ENCODE results near the gene PDCD6IP.
"Not testable (repeated sequence)": the region's sequence is repeated elsewhere in the genome, so short reads cannot be mapped to it uniquely, and the experiment has no call there.

PDCD6IP gene

DNA sequence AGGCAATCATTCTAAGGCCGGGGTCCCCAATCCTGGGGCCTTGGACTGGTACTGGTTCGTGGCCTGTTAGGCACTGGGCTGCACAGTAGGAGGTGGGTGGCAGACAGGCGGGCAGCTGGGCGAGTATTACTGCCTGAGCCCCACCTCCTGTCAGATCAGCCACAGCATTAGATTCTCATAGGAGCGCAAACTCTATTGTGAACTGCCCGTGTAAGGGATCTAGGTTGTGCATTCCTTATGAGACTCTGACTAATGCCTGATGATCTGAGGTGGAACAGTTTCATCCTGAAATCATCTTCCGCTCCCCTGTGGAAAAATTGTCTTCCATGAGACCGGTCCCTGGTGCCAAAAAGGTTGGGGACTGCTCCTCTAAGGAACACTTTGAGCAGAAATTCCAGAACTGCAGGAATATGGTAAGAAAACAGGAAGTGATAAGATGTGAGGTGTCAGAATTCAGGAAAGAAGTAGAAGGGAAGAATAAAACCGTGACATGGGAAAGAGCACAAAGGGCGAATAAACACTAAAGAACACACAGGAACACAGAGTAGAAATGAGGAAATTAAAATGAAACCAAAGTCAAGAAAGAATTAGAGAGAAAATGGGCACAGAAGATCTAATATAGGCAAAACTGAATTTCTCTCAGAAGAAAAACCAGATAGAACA is 57.6 kb downstream of the PDCD6IP start:
- no peak for DNase-seq (ENCODE audit: low spot score)

DNA sequence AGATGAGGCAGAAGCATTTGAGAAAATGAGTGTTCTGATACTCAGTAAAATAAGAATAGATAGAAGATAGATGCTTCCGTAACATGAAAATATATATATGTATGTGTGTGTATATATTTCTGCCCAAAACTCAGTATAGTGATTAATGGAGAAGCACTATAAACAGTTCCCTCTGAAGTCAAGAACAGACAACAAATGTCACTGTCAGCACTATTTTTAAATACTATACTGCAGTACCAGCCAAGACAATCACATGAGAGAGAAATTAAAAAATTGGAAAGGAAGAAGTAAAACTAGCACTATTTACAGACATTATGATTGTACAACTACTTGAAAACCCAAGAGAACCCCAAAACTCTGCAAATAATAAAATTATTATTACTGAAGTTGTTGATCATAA is 59.3 kb downstream of the PDCD6IP start:
- not testable (repeated sequence) for DNase-seq (ENCODE audit: low spot score)

GRCh38 chr3:33858131-33858530 is 59.7 kb downstream of the PDCD6IP start:
- no peak for DNase-seq (ENCODE audit: low spot score)

DNA sequence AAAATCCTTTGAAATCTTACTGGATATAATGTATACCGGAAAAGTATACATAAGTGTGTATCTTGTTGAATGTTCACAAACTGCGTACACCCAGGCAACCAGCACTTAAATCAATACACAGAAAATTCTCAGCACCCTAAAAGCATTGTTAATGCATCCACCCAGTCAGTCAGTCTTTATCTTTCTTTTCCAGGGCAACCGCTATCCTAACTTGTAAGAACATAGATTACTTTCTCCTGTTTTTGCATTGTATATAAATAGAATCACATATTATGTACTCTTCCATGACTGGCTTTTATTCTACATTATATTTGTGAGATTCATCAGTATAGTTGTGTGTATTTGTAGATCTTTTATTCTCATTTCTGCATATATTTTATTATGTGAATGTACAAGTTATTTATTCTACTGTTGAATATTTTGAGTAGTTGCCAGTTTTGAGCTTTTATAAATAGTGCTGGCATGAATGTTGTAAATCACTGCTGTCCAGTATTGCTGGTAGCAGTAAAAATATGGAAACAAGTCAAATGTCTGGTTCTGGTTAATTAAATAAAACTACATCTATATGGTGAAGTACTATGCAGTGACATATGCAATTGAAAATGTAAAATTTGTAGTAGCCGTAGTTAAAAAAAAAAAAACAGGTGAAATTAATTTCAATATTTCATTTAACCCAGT is 62.1 kb downstream of the PDCD6IP start:
- DNase-seq (ENCODE audit: low spot score): no peak

GRCh38 chr3:33865133-33865532 is 66.7 kb downstream of the PDCD6IP start:
- no peak for DNase-seq (ENCODE audit: low spot score)

DNA sequence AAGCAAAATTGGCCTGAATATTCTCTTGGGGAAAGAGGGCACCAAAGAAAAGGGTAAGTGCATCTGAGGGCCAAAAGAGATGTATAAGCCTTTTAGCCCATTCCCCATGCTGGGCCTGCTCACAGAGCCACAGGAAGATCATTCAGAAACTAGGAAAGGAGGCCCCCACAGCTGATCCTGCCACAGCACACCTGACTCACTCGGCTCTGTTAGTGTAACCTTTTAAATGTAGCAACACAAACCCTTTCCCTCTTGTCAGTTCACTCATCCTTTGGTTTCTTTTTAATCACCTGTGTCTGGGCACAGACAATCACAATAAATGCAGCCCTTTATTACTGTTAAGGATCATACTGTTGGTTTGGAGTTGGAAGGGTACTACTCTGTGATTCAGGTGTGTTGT is 69.9 kb downstream of the PDCD6IP start:
- DNase-seq (ENCODE audit: low spot score): no peak

- no peak for DNase-seq (ENCODE audit: low spot score)
Measured at GRCh38 chr3:33869977-33870376, 71.5 kb downstream of the PDCD6IP start.

- DNase-seq (ENCODE audit: low spot score): no peak
Measured at GRCh38 chr3:33874815-33875214, 76.4 kb downstream of the PDCD6IP start.

GRCh38 chr3:33875680-33876079 is 77.2 kb downstream of the PDCD6IP start:
- no peak for DNase-seq (ENCODE audit: low spot score)

- no peak for DNase-seq (ENCODE audit: low spot score)
Measured at GRCh38 chr3:33877187-33877586, 78.8 kb downstream of the PDCD6IP start.

- no peak for DNase-seq (ENCODE audit: low spot score)
Measured at GRCh38 chr3:33879540-33879939, 81.1 kb downstream of the PDCD6IP start.

DNA sequence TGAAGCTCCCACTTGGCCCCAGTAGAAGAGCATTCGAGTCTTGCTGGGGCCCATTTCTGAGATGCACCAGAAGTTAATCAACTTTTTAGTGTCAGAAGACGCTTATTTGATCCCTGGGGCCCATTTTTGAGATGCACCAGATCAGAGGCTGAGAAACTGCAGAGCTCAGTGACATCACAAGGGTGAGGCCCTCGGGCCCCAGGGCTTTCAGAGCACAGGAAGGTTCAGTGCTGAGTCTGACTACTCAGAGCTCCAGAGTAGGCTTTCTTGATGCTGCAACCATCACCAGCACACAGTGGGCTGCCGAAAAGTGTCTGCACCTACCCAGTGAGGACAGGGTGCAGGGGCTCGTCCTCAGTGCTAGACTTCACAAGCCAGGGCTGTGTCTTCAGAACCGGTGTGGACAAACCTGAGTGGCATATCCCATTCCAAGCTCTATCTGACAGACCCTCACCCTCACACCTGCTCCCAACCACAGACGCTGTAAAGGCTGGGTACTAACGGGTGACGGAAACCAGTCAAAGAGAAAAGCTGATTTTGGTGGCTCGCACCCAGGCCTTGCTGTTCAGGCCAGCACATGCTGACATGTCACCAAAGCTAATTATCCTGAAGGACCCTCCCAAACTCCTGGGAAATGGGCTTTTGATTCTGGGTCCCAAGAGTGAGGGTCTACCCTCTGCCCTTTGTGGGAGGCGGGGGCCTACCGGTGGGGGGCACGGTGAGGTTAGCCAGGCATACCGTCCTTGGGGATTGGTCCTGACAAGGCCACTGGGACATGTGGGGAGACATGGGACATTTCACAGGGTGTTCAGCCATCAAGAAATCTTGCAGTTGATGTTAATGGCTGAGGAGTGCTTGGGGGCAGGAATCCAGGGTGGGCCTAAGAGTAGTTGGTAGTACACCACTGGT is 83.0 kb downstream of the PDCD6IP start:
- DNase-seq (ENCODE audit: low spot score): no peak

GRCh38 chr3:33882296-33882695 is 83.9 kb downstream of the PDCD6IP start:
- no peak for DNase-seq (ENCODE audit: low spot score)

DNA sequence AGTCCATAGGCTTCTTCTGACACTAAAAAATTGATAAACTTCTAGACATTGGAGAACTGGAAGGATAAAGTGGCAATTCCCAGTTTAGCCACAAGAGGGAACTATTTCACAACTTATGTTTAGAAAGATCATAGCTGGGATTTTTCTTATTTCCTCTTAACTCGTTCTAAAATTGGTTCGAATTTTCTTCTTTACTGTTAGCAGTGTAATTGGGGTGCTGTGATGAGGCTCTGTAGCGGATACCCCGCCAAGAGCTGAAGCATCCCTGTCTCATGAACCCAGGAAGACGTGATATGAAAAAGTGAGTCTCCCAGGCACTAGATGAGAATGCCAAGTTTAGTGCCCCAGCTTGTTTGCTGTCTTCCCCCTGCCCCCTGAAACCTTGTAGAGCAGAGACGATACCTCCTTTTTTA is 85.1 kb downstream of the PDCD6IP start:
- DNase-seq (ENCODE audit: low spot score): peak; percentile 42

DNA sequence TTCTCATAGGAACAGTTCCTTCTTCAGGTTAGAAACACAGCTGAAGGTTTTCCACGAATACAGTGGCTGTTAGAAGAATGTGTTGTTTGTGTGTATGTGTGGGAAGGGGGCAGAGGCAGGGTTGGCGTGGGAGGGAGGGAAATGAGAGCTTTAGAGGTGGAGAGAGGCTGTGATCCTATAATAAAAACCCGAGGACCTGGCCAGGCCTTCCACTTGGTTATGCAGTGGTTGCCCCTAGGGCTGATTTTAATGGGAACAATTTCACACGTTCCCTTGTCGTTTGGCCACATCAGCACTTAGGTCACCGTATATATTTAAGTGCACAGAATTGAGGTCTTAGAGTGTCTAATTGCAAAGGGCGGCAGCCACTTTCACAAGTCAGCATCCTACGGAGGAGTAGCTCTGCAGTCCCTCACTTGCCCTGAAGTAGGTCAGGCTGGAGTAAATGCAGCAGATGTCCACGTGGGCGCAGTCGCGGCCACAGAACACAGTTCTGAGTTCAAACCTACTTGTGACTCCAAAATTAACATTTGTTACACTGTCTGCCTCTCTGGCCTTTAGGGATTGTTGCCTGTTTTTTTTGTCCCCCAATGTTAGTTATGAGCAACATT is 85.6 kb downstream of the PDCD6IP start:
- no peak for DNase-seq (ENCODE audit: low spot score)

DNA sequence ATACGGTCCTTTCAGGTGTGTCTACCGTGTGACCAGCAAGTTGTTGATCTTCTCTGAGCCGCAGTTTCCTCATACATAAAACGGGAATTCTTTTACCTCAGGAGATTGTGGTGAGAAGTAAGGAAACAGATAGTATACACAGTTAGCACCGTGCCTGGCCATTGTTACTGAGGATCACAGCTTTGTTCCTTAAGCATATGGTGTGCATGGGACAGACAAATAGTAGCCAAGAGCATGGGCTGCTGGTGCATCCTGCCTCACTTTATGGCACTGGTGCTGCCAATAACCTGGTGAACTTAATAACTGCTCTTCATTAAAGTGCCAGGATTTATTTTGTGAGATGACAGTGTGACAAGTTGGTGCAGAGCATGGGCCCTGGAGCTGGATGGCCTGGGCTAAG is 86.3 kb downstream of the PDCD6IP start:
- DNase-seq (ENCODE audit: low spot score): no peak

DNA sequence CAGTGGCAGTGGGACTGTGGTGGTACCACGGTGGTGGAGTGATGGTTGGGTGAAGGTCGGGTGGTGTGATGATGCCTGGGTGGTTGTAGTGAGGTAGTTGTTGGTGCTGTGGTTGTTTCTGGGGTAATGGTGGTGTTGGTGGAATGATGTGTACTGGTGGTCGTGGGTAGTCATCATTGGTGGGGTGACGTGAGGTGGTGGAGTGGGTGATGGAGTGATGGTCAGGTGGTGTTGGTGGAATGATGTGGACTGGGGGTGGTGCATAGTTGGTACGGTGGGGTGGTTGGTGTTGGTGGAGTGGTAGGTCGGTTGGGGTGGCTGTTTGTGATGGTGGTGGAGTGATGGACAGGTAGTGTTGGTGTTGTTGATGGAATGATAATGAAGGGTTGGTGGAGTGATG is 87.1 kb downstream of the PDCD6IP start:
- no peak for DNase-seq (ENCODE audit: low spot score)

GRCh38 chr3:33886015-33886414 is 87.6 kb downstream of the PDCD6IP start:
- DNase-seq (ENCODE audit: low spot score): no peak

- no peak for DNase-seq (ENCODE audit: low spot score)
Measured at GRCh38 chr3:33887478-33887877, 89.0 kb downstream of the PDCD6IP start.

DNA sequence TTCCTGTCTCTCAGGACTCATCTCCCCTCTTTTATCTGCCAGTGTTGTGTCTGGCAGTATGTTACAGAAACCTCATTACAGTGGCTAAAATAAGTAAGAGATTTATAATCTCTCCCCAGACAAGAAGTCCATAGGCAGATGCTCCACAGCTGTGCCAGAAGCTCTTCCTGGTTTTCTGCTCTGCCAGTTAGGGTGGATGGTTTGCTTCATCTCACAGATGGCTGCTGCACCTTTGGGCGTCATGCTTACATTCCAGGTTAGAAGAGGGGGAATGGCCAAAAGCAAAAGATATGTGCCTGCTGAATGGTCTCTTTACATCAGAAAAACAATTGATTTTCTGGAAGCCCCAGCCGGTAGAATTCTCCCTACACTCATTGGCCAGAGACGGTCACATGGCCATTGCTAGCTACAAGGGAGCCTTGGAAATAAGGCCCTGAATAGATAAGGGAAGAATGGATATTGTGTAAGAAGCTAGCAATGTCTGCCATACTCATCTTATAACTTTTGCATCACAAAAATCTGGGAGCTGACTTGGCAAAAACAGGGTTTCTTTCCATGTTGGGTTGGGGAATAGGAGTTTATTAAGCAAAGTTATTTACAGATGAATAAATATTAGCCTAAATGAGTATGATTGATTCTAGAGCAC is 91.1 kb downstream of the PDCD6IP start:
- no peak for DNase-seq (ENCODE audit: low spot score)

DNA sequence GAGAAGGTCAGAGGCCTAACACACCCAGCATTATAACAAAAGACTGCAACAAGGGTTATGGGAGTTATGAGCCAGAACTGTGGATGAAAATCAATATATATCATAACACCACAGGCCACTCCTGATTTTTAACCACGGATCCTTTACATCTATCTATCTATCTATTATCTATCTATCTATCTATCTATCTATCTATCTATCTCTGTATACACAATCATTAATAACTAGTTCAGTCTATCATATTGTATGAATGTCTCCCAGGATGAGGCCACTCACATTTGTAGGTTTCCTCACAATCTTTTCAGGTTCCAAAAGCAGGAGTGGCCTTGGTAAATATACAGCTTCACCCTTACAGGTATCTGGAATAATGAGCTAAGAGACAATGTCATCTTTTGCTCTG is 94.2 kb downstream of the PDCD6IP start:
- no peak for DNase-seq (ENCODE audit: low spot score)

DNA sequence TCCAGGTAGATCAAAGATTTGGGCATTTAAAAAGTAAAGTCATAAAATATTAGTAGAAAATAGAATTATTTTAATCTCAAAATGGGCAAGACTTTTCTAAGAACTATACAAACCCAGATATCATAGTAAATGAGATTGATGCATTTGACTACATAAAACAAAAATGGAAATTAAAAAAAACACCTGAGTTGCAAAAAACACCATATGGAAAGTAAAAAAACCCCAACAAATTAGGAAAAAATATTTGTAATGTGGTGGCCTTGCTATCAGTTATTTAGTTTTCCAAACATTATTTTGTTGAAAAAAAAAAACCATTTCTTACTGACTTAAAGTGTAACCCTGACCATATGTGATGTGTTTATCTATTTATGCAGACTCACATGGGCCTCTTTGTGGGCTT is 97.2 kb downstream of the PDCD6IP start:
- DNase-seq (ENCODE audit: low spot score): no peak
